Thyroid gland (tissue), 4 donors: Measurements from ENCODE around the gene KRT81.

Experiments
- CTCF ChIP-seq, 6 experiments: fragments of 200-600 bp in 3 of 6; fragments of 450-650 bp in 3 of 6; sonication (generic) in 3 of 6; IDR thresholded peaks; one replicate each; pipeline ENCODE4 v1.5.1; 2016 to 2019; ENCODE audit warnings: antibody characterized with exemption in 6 of 6, mild to moderate bottlenecking in 2 of 6, inconsistent platforms in 1 of 6, moderate library complexity in 1 of 6
- POLR2A ChIP-seq, 2 donors: fragments of 450-650 bp; IDR thresholded peaks; one replicate each; pipeline ENCODE4 v1.6.1; 2017; ENCODE audit warnings: antibody characterized with exemption in 2 of 2, mild to moderate bottlenecking in 2 of 2, moderate library complexity in 1 of 2

GRCh38 chr12:52307836-52308805, 16.8 kb upstream of the KRT81 start:
- TF ChIP-seq POLR2A (IDR thresholded peaks at IDR 0.05) (peak in 1 of 2 donors; percentile 84), CTCF (IDR thresholded peaks at IDR 0.05) (peak in 5 of 6 experiments; percentile 27 to 53 (median 32))
